Measurements from ENCODE around the gene SPARC.

The SPARC gene

GRCh38 chr5:151630088-151630487 is 56.6 kb downstream of the SPARC start:
- Histone ChIP-seq H2AFZ (no peak overlapping the region), H3K27ac (no peak overlapping the region)

DNA sequence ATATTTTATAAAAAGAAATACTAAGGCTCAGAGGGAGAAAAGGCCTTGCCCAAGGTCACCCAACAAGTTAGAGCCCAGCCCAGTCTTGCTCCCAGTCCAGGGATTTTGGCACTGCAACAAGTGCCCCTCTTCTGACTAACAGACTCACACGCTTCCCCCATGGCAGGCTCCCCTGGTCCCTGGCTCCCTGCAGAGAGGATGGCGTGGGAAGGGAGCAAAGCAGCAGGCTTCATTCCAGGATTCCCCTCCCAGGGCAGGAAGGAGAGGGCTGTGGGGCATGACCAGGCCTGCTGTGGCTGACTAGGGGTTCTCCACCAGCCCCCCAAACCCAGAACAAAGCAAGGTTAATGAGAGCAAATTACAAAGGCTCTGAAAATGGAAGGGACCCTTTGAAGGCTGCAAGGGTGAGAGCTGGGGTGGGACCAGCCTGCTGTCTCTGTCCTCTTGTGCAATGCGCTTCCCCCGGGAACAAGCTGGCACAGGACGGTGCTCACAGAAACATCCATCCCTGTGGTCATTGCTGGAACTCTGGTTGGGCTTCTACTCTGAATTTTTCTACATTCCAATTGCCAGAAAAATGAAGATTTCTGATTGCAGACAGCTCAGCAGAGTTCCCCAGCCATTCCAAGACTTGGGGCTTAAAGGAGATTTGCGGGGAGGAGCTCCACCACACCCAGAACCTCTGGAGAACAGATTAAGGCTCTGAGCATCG is 58.4 kb downstream of the SPARC start:
- no peak for TF ChIP-seq CTCF (IDR thresholded peaks at IDR 0.05)
- Histone ChIP-seq H3K27ac (no peak overlapping the region), H3K4me1 (no peaks in the 10 kb centered on the region)

More at GRCh38 chr5:151630088-151630487, 56.6 kb downstream of the SPARC start:
- Histone ChIP-seq H3K27me3 (ENCODE audit: control insufficient read depth, insufficient read depth, low read length) (no peaks in the 10 kb centered on the region), H3K4me2 (ENCODE audit: low read length) (no peak overlapping the region), H3K79me2 (no peaks in the 10 kb centered on the region), H3K9me3 (ENCODE audit: control insufficient read depth, low read length) (no peaks in the 10 kb centered on the region), H3K9ac (no peak overlapping the region), H3K4me3 (ENCODE audit: low read depth, low read length) (no peak overlapping the region), H3K36me3 (ENCODE audit: control insufficient read depth, insufficient read depth, low read length) (no peaks in the 10 kb centered on the region), H3K4me1 (no peaks in the 10 kb centered on the region)
- no peak for TF ChIP-seq CTCF (IDR thresholded peaks at IDR 0.05)

GRCh38 chr5:151627650-151628049 is 59.1 kb downstream of the SPARC start:
- H3K36me3 ChIP-seq (ENCODE audit: control insufficient read depth, insufficient read depth, low read length) = no peaks in the 10 kb centered on the region
- no peaks in the 10 kb centered on the region for H3K9me3 ChIP-seq (ENCODE audit: control insufficient read depth, low read length)
- peak overlapping the region; percentile 41 for H2AFZ ChIP-seq
- no peak overlapping the region for H3K4me3 ChIP-seq (ENCODE audit: low read depth, low read length)
- no peak for TF ChIP-seq CTCF (IDR thresholded peaks at IDR 0.05)
- no peak overlapping the region for H3K27ac ChIP-seq
- H3K9ac ChIP-seq = no peak overlapping the region
- no peaks in the 10 kb centered on the region for H3K4me1 ChIP-seq
- H3K27me3 ChIP-seq (ENCODE audit: control insufficient read depth, insufficient read depth, low read length) = no peaks in the 10 kb centered on the region
- H3K79me2 ChIP-seq = no peaks in the 10 kb centered on the region
- no peak overlapping the region for H3K4me2 ChIP-seq (ENCODE audit: low read length)

More for the DNA sequence above, 58.4 kb downstream of the SPARC start:
- H3K9ac ChIP-seq = no peak overlapping the region
- H3K36me3 ChIP-seq (ENCODE audit: control insufficient read depth, insufficient read depth, low read length) = no peaks in the 10 kb centered on the region
- no peak overlapping the region for H3K4me3 ChIP-seq (ENCODE audit: low read depth, low read length)
- H3K79me2 ChIP-seq = no peaks in the 10 kb centered on the region
- no peaks in the 10 kb centered on the region for H3K9me3 ChIP-seq (ENCODE audit: control insufficient read depth, low read length)
- H3K27me3 ChIP-seq (ENCODE audit: control insufficient read depth, insufficient read depth, low read length) = no peaks in the 10 kb centered on the region
- H2AFZ ChIP-seq = no peak overlapping the region
- no peak overlapping the region for H3K4me2 ChIP-seq (ENCODE audit: low read length)

DNA sequence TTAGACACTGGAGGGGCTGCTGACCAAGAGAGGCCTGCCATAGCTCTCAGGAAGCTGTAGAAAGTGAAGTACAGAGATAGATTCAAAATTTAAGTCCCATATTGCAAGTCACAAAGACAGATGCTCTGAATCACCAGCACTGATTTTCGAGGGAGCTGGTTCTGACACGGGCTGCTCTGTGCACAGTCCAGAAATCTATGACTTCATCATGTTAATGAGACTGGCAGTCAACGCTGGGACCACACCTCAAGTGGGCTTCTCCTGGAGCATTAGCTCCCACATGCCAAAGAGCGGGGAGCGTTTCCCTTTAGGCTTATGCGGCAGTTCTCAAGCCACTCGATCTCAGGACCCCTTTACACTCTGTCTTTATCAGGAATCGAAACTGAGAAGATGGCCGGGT is 61.4 kb downstream of the SPARC start:
- Histone ChIP-seq H2AFZ (no peak overlapping the region), H3K27ac (no peak overlapping the region), H3K4me1 (no peaks in the 10 kb centered on the region), H3K9me3 (ENCODE audit: control insufficient read depth, low read length) (no peaks in the 10 kb centered on the region), H3K79me2 (no peaks in the 10 kb centered on the region), H3K4me2 (ENCODE audit: low read length) (no peak overlapping the region), H3K4me3 (ENCODE audit: low read depth, low read length) (no peak overlapping the region), H3K9ac (no peak overlapping the region), H3K36me3 (ENCODE audit: control insufficient read depth, insufficient read depth, low read length) (no peaks in the 10 kb centered on the region), H3K27me3 (ENCODE audit: control insufficient read depth, insufficient read depth, low read length) (no peaks in the 10 kb centered on the region)
- no peak for TF ChIP-seq CTCF (IDR thresholded peaks at IDR 0.05)

GRCh38 chr5:151624476-151624875 is 62.2 kb downstream of the SPARC start:
- H2AFZ ChIP-seq = no peak overlapping the region
- no peak overlapping the region for H3K4me2 ChIP-seq (ENCODE audit: low read length)
- H3K36me3 ChIP-seq (ENCODE audit: control insufficient read depth, insufficient read depth, low read length) = no peaks in the 10 kb centered on the region
- no peak overlapping the region for H3K4me3 ChIP-seq (ENCODE audit: low read depth, low read length)
- no peaks in the 10 kb centered on the region for H3K4me1 ChIP-seq
- no peaks in the 10 kb centered on the region for H3K9me3 ChIP-seq (ENCODE audit: control insufficient read depth, low read length)
- H3K79me2 ChIP-seq = no peaks in the 10 kb centered on the region
- H3K9ac ChIP-seq = no peak overlapping the region
- no peaks in the 10 kb centered on the region for H3K27me3 ChIP-seq (ENCODE audit: control insufficient read depth, insufficient read depth, low read length)
- H3K27ac ChIP-seq = no peak overlapping the region
- no peak for TF ChIP-seq CTCF (IDR thresholded peaks at IDR 0.05)

All from parathyroid adenoma (tissue), 2 donors.